Parathyroid adenoma (tissue), 2 donors: ENCODE measurements around the gene ASPSCR1.

Source experiments
- H2AFZ ChIP-seq: fragments of 300-600 bp; sonication (generic); one replicate; pipeline ENCODE4 v1.7.0; 2017; ENCODE audit warnings: antibody characterized with exemption, mild to moderate bottlenecking
- H3K27ac ChIP-seq: fragments of 300-600 bp; sonication (generic); one replicate; pipeline ENCODE4 v1.7.0; 2017
- H3K27me3 ChIP-seq: fragments of 300-600 bp; sonication (generic); one replicate; pipeline ENCODE4 v1.7.0; 2017; ENCODE audit warnings: low read length; ENCODE audit not compliant: control insufficient read depth, insufficient read depth
- H3K36me3 ChIP-seq: fragments of 300-600 bp; sonication (generic); one replicate; pipeline ENCODE4 v1.7.0; 2017; ENCODE audit warnings: low read length; ENCODE audit not compliant: control insufficient read depth, insufficient read depth
- H3K4me1 ChIP-seq: fragments of 300-600 bp; sonication (generic); one replicate; pipeline ENCODE4 v1.7.0; 2017; ENCODE audit warnings: control low read depth
- H3K4me2 ChIP-seq: fragments of 300-600 bp; sonication (generic); one replicate; pipeline ENCODE4 v1.7.0; 2017; ENCODE audit warnings: low read length
- H3K4me3 ChIP-seq: fragments of 300-600 bp; sonication (generic); one replicate; pipeline ENCODE4 v1.7.0; 2017; ENCODE audit warnings: low read depth, low read length
- H3K79me2 ChIP-seq: fragments of 300-600 bp; sonication (generic); one replicate; pipeline ENCODE4 v1.7.0; 2017; ENCODE audit warnings: control low read depth
- H3K9ac ChIP-seq: fragments of 300-600 bp; sonication (generic); one replicate; pipeline ENCODE4 v1.7.0; 2017; ENCODE audit warnings: mild to moderate bottlenecking
- H3K9me3 ChIP-seq: fragments of 300-600 bp; sonication (generic); one replicate; pipeline ENCODE4 v1.7.0; 2017; ENCODE audit warnings: low read length; ENCODE audit not compliant: control insufficient read depth
- TF ChIP-seq, protein P1 (sequence below): fragments of 300-600 bp; sonication (generic); IDR thresholded peaks from one replicate; pipeline ENCODE4 v1.7.0; 2017; ENCODE audit warnings: antibody characterized with exemption, mild to moderate bottlenecking
- donor health status: primary hyperparathyroidism.

Gene ASPSCR1

DNA sequence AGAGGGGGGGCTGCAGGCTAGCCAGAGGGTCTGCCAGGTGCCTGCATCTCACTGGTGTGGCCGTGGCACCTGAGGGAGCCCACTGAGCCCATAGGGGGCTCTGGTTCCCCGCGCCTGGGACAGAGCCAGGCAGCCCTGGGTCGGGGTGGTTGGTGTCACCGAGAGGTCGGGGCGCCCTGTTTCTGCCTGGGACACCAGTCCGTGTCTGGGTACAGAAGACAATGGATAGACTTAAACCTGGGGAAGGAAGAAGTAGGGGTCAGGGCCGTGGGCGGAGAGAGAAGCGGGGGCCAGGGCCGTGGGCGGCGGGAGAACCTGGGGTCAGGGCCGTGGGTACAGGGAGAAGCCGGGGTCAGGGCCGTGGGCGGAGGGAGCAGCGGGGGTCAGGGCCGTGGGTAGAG, 71.1 kb downstream of the ASPSCR1 start:
- H3K9me3 ChIP-seq: no peaks in the 10 kb centered on the region
- H3K27me3 ChIP-seq: no peaks in the 10 kb centered on the region
- H2AFZ ChIP-seq: no peak overlapping the region
- H3K4me2 ChIP-seq: no peak overlapping the region
- TF ChIP-seq, protein P1, sequence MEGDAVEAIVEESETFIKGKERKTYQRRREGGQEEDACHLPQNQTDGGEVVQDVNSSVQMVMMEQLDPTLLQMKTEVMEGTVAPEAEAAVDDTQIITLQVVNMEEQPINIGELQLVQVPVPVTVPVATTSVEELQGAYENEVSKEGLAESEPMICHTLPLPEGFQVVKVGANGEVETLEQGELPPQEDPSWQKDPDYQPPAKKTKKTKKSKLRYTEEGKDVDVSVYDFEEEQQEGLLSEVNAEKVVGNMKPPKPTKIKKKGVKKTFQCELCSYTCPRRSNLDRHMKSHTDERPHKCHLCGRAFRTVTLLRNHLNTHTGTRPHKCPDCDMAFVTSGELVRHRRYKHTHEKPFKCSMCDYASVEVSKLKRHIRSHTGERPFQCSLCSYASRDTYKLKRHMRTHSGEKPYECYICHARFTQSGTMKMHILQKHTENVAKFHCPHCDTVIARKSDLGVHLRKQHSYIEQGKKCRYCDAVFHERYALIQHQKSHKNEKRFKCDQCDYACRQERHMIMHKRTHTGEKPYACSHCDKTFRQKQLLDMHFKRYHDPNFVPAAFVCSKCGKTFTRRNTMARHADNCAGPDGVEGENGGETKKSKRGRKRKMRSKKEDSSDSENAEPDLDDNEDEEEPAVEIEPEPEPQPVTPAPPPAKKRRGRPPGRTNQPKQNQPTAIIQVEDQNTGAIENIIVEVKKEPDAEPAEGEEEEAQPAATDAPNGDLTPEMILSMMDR: no peak
- no peaks in the 10 kb centered on the region for H3K4me1 ChIP-seq
- no peak overlapping the region for H3K4me3 ChIP-seq
- no peaks in the 10 kb centered on the region for H3K36me3 ChIP-seq
- no peak overlapping the region for H3K9ac ChIP-seq
- no peak overlapping the region for H3K27ac ChIP-seq
- H3K79me2 ChIP-seq: no peaks in the 10 kb centered on the region

DNA sequence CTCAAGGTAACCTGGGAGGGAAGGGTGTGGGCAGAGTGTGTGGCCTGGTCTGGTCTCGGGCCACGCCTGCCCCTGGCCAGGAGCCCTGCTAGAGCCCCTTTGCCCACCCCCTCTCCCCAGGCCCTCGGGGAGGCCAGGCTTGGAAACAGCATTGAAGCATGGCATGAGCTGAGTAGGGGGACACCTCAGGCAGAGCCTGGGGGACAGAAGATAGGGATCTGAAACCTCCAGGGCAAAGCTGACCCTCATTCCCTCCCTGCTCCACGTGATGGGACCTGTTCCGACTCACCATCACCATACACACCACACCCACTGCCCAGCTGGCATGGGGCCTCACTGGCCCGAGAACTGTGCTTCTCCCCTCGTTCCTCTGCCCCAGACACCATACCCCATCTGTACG, 71.7 kb downstream of the ASPSCR1 start:
- TF ChIP-seq, protein P1: no peak
- Histone ChIP-seq H3K27me3 (no peaks in the 10 kb centered on the region), H3K27ac (no peak overlapping the region), H3K4me1 (no peaks in the 10 kb centered on the region), H3K4me3 (no peak overlapping the region), H3K79me2 (no peaks in the 10 kb centered on the region), H3K9ac (no peak overlapping the region), H3K9me3 (no peaks in the 10 kb centered on the region), H3K4me2 (no peak overlapping the region), H2AFZ (no peak overlapping the region), H3K36me3 (no peaks in the 10 kb centered on the region)

DNA sequence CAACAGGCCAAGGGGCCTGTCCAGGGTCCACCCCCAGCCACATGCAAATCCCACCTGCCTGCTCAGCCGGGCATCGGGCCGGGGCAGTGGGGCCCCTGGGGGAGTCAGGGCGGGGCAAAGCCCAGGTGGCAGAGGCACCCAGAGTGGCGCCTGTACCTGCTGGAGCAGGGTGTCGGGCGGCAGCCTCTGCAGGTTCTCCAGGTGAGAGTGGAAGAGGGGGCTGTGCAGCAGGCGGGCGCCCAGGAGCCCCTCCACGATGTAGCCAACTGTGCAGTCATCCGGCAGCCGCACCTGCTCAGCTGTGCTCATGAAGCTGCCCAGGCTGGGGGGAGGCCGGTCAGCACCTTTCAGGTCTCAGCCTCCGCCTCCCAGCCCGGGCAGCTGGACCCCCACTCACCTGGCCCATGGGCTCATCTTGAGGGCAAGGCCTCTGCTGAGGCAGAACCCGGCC, 72.1 kb downstream of the ASPSCR1 start:
- Histone ChIP-seq H3K4me1 (no peaks in the 10 kb centered on the region), H3K79me2 (no peaks in the 10 kb centered on the region), H3K9ac (no peak overlapping the region), H3K4me2 (no peak overlapping the region), H3K36me3 (no peaks in the 10 kb centered on the region), H3K27me3 (no peaks in the 10 kb centered on the region), H3K4me3 (no peak overlapping the region), H3K9me3 (no peaks in the 10 kb centered on the region), H2AFZ (no peak overlapping the region), H3K27ac (no peak overlapping the region)
- TF ChIP-seq, protein P1: no peak

DNA sequence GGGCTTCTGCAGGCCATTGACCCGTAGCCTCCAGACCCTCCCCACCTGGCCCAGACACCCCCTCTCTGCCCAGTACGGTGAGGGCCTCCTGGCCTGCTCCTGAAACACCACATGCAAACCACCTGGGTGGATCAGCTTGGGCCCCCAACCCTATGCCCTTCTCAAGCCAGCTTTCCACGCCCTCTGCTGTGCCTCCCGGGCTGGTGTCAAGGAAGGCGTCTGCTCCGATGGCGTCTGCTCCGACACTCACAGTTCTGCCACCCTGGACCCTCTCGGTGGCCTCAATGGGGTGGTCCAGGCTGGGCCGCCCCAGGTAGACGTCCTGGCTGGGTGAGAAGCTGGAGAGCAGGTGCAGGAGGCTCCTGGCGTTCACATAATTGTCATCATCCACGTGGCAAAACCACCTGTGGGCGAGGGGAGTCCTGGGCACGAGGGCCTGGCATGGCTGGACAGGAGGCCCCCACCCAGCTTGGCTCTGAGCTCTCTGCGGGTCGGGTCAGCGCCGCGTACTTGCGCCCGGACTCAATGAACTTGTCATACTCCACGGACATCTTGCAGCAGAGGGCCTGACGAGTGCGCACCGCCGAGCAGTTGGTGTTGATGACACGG, 72.8 kb downstream of the ASPSCR1 start:
- H2AFZ ChIP-seq: no peak overlapping the region
- H3K27ac ChIP-seq: no peak overlapping the region

More for the DNA sequence above, 72.8 kb downstream of the ASPSCR1 start:
- Histone ChIP-seq H3K4me3 (peak overlapping the region; percentile 70), H3K9ac (no peak overlapping the region), H3K4me1 (no peaks in the 10 kb centered on the region), H3K36me3 (no peaks in the 10 kb centered on the region), H3K9me3 (no peaks in the 10 kb centered on the region), H3K4me2 (peak overlapping the region; percentile 95), H3K79me2 (no peaks in the 10 kb centered on the region), H3K27me3 (no peaks in the 10 kb centered on the region)
- TF ChIP-seq, protein P1: no peak
